LNCAP (cell line): Measurements from ENCODE around the gene RNU6-8.

Experiments
- CTCF ChIP-seq: fragments of 450-650 bp; IDR thresholded peaks from 2 replicates; pipeline ENCODE4 v1.5.1; 2017; ENCODE audit warnings: mild to moderate bottlenecking

The RNU6-8 gene

DNA sequence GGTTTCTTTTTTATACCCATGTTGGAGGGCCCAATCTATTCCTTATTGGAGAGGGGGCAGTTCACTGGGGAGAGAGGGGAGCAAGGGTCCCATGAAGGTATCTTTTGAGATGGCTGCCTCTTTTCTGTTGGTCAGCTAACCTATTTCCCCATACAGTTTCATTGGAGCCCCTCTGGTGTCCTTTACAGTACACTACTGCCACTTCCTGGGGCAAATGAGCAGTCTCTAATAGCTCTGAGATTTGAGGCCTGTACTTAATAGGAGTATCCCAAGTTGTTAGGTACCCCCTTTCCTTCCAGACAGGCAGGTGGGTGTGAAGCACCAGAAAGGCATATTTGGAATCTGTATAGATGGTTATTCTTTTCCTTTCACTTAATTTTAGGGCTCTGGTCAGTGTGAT is 41.3 kb upstream of the RNU6-8 start:
- no peak for TF ChIP-seq CTCF

GRCh38 chr14:32233260-32233659 is 30.2 kb upstream of the RNU6-8 start:
- no peak for TF ChIP-seq CTCF

DNA sequence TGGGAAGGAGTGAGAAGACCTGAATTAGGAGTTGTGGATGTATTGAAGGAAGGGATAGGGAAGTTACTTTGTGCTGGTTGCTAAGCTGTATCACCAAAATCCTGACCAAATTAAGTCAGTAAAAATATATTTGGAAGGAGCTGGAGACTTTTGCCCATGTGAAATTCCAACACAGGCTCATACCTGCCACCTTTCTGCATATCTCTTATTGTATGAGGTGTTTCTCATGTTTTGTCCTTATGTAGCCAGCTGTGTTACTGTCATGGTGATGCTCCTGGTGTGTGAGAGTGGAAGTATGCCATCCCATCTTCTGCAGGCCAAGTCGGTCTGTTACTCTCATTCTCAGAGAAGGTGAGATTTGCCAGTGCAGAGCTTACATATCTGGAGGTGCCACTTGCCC is 29.4 kb upstream of the RNU6-8 start:
- TF ChIP-seq CTCF: no peak

DNA sequence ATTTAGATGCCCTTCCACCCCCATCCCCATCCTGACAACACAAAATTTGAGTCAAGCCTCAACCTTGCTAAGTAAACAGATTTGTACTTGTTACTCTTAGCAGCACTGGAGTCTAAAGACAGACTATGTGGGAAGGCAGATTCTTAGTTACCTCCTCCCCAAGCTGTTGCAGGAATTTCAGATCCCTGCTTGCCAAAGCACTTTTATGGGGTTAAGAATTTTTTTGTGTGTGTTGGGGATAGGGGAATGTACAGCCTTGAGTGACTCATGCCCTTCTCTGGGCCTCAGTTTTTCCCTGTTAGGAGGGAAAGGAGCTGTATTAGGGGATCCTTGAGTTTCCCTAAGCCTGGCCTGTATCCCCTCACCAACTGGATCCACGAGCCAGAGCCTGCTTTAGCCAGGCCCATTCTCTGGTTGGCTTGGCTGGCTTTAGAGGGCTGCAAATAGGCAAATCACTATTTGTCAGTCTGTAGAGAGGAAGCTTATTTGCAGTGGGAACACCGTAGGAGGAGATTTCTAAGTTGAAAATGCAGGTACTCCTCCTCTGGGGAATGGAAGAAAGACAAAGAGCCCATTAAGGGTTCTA is 27.7 kb upstream of the RNU6-8 start:
- no peak for TF ChIP-seq CTCF

DNA sequence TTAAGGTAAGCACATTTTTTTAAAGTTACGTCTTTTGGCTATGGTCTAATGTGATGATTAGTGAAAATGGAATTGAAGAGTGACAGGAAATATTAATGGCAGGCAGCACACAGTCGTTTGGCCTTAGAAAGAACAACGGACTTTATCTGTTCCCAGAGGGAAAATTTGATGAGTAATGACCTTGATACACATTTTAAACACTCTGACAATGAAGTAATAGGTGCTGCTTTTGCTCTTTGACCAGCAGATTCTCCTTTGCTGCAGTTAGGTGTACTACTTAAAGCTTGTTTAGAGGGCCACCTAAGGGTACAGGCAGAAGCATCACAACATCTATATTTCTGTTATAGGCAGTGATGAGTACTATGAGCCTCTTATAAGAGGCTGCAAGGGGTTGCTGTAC is 27.1 kb upstream of the RNU6-8 start:
- no peak for TF ChIP-seq CTCF

- no peak for TF ChIP-seq CTCF
Observed at GRCh38 chr14:32226056-32226455, 23.0 kb upstream of the RNU6-8 start.

DNA sequence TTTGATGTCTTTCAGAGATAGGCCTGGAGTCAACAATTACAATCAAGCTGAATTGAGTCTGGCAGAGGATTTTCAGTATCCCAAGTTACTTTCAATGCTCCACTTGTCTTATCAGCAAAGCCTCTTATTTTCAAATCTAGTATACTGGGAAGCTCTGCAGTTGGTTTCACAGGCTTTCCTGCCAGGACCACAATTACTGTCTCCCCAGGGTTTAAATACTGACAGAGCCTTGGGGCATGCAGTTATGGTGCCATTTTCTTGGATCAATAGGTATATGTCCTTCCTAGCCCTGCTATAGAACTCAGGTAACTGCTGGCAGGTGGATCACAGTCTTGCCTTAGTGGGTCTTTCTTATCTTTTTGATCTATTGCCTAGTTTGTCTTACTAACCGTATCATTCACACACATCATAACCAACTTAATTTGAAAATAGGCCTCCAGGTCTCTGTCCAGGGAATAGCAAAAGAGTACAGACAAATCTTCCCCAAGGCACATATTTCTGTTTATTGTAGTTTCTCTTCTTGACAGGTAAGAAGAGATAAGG is 22.4 kb upstream of the RNU6-8 start:
- no peak for TF ChIP-seq CTCF
